GM18517 (cell line): ENCODE results near the gene OR8I2.
"Not testable (repeated sequence)": the region's sequence is repeated elsewhere in the genome, so short reads cannot be mapped to it uniquely, and the experiment has no call there.

Experiments
- ATAC-seq: cut with Tn5 transposase; IDR thresholded peaks from one replicate; pipeline ENCODE4 v1.9.1; 2021; ENCODE audit warnings: mild to moderate bottlenecking, moderate library complexity; ENCODE audit not compliant: unreplicated experiment

Gene OR8I2

GRCh38 chr11:56093008-56093407, at the start of gene OR8I2:
Gene OR8I2, plus strand, starts transcription at chr11:56093308. Its CDS starts 0 bp downstream, at chr11:56093308.
- ATAC-seq, result no peak

GRCh38 chr11:56045538-56045937, 47.6 kb upstream of the OR8I2 start:
- ATAC-seq, result no peak

GRCh38 chr11:56048480-56048879, 44.6 kb upstream of the OR8I2 start:
- no peak for ATAC-seq

- ATAC-seq, result no peak
Observed at GRCh38 chr11:56049487-56049886, 43.6 kb upstream of the OR8I2 start.

- not testable (repeated sequence) for ATAC-seq
Observed at GRCh38 chr11:56056366-56056765, 36.7 kb upstream of the OR8I2 start.

- ATAC-seq, result not testable (repeated sequence)
Observed at GRCh38 chr11:56057661-56058237, 35.4 kb upstream of the OR8I2 start.

- ATAC-seq, result not testable (repeated sequence)
Observed at GRCh38 chr11:56058260-56058780, 34.8 kb upstream of the OR8I2 start.

GRCh38 chr11:56066980-56067379, 26.1 kb upstream of the OR8I2 start:
- ATAC-seq, result no peak

- ATAC-seq, result no peak
Observed at GRCh38 chr11:56089697-56090096, 3.4 kb upstream of the OR8I2 start.

GRCh38 chr11:56103210-56103737, 10.2 kb downstream of the OR8I2 start, which contains the start of gene OR8H2:
Gene OR8H2, plus strand, starts transcription at chr11:56103687. Its CDS starts 1,356 bp downstream, at chr11:56105043.
- ATAC-seq, result no peak

GRCh38 chr11:56122073-56122472, 29.0 kb downstream of the OR8I2 start, which contains the start of gene OR8H3:
Gene OR8H3, plus strand, starts transcription at chr11:56122373. Its CDS starts 0 bp downstream, at chr11:56122373.
- no peak for ATAC-seq

- ATAC-seq, result no peak
Observed at GRCh38 chr11:56140151-56140661, 47.1 kb downstream of the OR8I2 start, which contains the start of gene OR8J3. Gene OR8J3, minus strand, starts transcription at chr11:56140201. Its CDS starts 2,483 bp downstream, at chr11:56137718.

- not testable (repeated sequence) for ATAC-seq
Observed at GRCh38 chr11:56143681-56144080, 50.6 kb downstream of the OR8I2 start.
